ENCODE measurements around the gene ZC3H12A.

Gene ZC3H12A

GRCh38 chr1:37482796-37483744, 8.7 kb downstream of the ZC3H12A start:
- TF ChIP-seq ZNF10 (tag by site-specific recombination; IDR thresholded peaks at IDR 0.05) (no peak), ZFP3 (tag by site-specific recombination; IDR thresholded peaks at IDR 0.05; ENCODE audit: low read depth) (no peak), ZNF555 (tag by site-specific recombination; conservative IDR thresholded peaks at IDR 0.05) (no peak)
- ChIA-PET POLR2A (interaction anchor here (5.8 kb wide), 1 partner anchor 8 kb away, joined by 43 read pairs; the partner anchor contains the start of gene ZC3H12A), CTCF (interaction anchor here (6.2 to 7.7 kb wide), 2 partner anchors 8 to 27 kb away, joined by 127 to 154 read pairs; partner anchors contain the start of gene ZC3H12A)
- Histone ChIP-seq H3K9me3 (ENCODE audit: control insufficient read depth, insufficient read depth, low read depth, low read length) (no peaks in the 10 kb centered on the region), H3K4me1 (ENCODE audit: control insufficient read depth, insufficient read depth, low read length) (no peaks in the 10 kb centered on the region), H3K36me3 (ENCODE audit: control insufficient read depth in 2 of 2, insufficient read depth in 1 of 2, low read length in 2 of 2) (peaks cover 0 to 85% of the 10 kb centered on the region in 2 experiments; a peak in 2 of 3 replicates), H3K4me3 (ENCODE audit: low read depth, low read length) (no peak overlapping the region), H3K27ac (ENCODE audit: extremely low read depth, low read depth, low read length) (no peak overlapping the region)

GRCh38 chr1:37483785-37484184, 9.4 kb downstream of the ZC3H12A start:
- peaks cover 0 to 84% of the 10 kb centered on the region in 2 experiments; a peak in 2 of 3 replicates for H3K36me3 ChIP-seq (ENCODE audit: control insufficient read depth in 2 of 2, insufficient read depth in 1 of 2, low read length in 2 of 2)
- TF ChIP-seq ZNF549 (tag by site-specific recombination; IDR thresholded peaks at IDR 0.05) (no peak), ZNF280D (tag by site-specific recombination; IDR thresholded peaks at IDR 0.05) (no peak), ZNF580 (tag by site-specific recombination; IDR thresholded peaks at IDR 0.05) (no peak), KLF7 (tag by site-specific recombination; IDR thresholded peaks at IDR 0.05; ENCODE audit: borderline replicate concordance) (no peak), GLI4 (tag by site-specific recombination; IDR thresholded peaks at IDR 0.05) (no peak), ZNF280C (tag by site-specific recombination; IDR thresholded peaks at IDR 0.05) (no peak), AEBP2 (tag by site-specific recombination; IDR thresholded peaks at IDR 0.05; ENCODE audit: borderline replicate concordance) (no peak), ZNF624 (tag by site-specific recombination; IDR thresholded peaks at IDR 0.05) (no peak), ZNF2 (tag by site-specific recombination; IDR thresholded peaks at IDR 0.05) (no peak), SP3 (tag by site-specific recombination; IDR thresholded peaks at IDR 0.05) (no peak), ZNF585B (tag by site-specific recombination; IDR thresholded peaks at IDR 0.05) (no peak), ZBTB10 (tag by site-specific recombination; IDR thresholded peaks at IDR 0.05) (no peak)
- H3K4me1 ChIP-seq (ENCODE audit: control insufficient read depth, insufficient read depth, low read length) = no peaks in the 10 kb centered on the region
- H3K9me3 ChIP-seq (ENCODE audit: control insufficient read depth, insufficient read depth, low read depth, low read length) = no peaks in the 10 kb centered on the region
- H3K4me3 ChIP-seq (ENCODE audit: low read depth, low read length) = no peak overlapping the region
- no peak overlapping the region for H3K27ac ChIP-seq (ENCODE audit: extremely low read depth, low read depth, low read length)
- CTCF ChIA-PET = interaction anchor here (6.2 to 7.7 kb wide), 2 partner anchors 9 to 28 kb away, joined by 127 to 154 read pairs; partner anchors contain the start of gene ZC3H12A
- POLR2A ChIA-PET = interaction anchor here (5.8 kb wide), 1 partner anchor 8 kb away, joined by 43 read pairs; the partner anchor contains the start of gene ZC3H12A
